Trophoblast cell (in vitro differentiated cells and primary cell): ENCODE measurements around the gene TMEM134.

Experiments
- DNase-seq, 2 donors: peaks; one replicate each; pipeline ENCODE4 v3.0.0-alpha.2; 2016
- H2AFZ ChIP-seq: 2 replicates; pipeline ENCODE4 v1.6.1; 2013; ENCODE audit warnings: low read length, moderate library complexity, mild to moderate bottlenecking; ENCODE audit not compliant: insufficient read depth, poor library complexity
- H2AK5ac ChIP-seq: 2 replicates; pipeline ENCODE4 v1.6.1; 2013; ENCODE audit warnings: mild to moderate bottlenecking, low read length
- H2BK120ac ChIP-seq: 2 replicates; pipeline ENCODE4 v1.6.1; 2013; ENCODE audit warnings: low read length, mild to moderate bottlenecking, moderate library complexity; ENCODE audit not compliant: insufficient read depth, poor library complexity
- H2BK12ac ChIP-seq: 2 replicates; pipeline ENCODE4 v1.6.1; 2013; ENCODE audit warnings: mild to moderate bottlenecking, low read length, moderate library complexity
- H2BK5ac ChIP-seq: 2 replicates; pipeline ENCODE4 v1.6.1; 2013; ENCODE audit warnings: low read length, low read depth, moderate library complexity, mild to moderate bottlenecking; ENCODE audit not compliant: poor library complexity
- H3K14ac ChIP-seq: 2 replicates; pipeline ENCODE4 v1.6.1; 2013; ENCODE audit warnings: mild to moderate bottlenecking, low read length
- H3K18ac ChIP-seq: 2 replicates; pipeline ENCODE4 v1.6.1; 2013; ENCODE audit warnings: mild to moderate bottlenecking, low read length
- H3K23ac ChIP-seq: 2 replicates; pipeline ENCODE4 v1.6.1; 2013; ENCODE audit warnings: low read length
- H3K27ac ChIP-seq: 2 replicates; pipeline ENCODE4 v1.5.1; 2013; ENCODE audit warnings: low read depth, mild to moderate bottlenecking, inconsistent platforms, low read length, moderate library complexity
- H3K27me3 ChIP-seq: 2 replicates; pipeline ENCODE4 v1.6.1; 2013; ENCODE audit warnings: inconsistent platforms, mild to moderate bottlenecking, low read length, moderate library complexity; ENCODE audit not compliant: insufficient read depth
- H3K36me3 ChIP-seq, 2 experiments: 1 replicate in 1 of 2; 2 replicates in 1 of 2; pipeline ENCODE4 v1.6.1; 2013; ENCODE audit warnings: low read length in 2 of 2, mild to moderate bottlenecking in 2 of 2, moderate library complexity in 1 of 2; ENCODE audit not compliant: insufficient read depth in 2 of 2, control insufficient read depth in 1 of 2
- H3K4ac ChIP-seq: 2 replicates; pipeline ENCODE4 v1.6.1; 2013; ENCODE audit warnings: low read depth, mild to moderate bottlenecking, low read length, moderate library complexity
- H3K4me1 ChIP-seq, 2 experiments: 1 replicate in 1 of 2; 2 replicates in 1 of 2; pipeline ENCODE4 v1.6.1; 2013; ENCODE audit warnings: low read length in 2 of 2, mild to moderate bottlenecking in 2 of 2, moderate library complexity in 1 of 2; ENCODE audit not compliant: insufficient read depth in 2 of 2, control insufficient read depth in 1 of 2
- H3K4me2 ChIP-seq: 2 replicates; pipeline ENCODE4 v1.6.1; 2013; ENCODE audit warnings: inconsistent platforms, mild to moderate bottlenecking, low read length, moderate library complexity
- H3K4me3 ChIP-seq: 2 replicates; pipeline ENCODE4 v1.5.1; 2013; ENCODE audit warnings: mild to moderate bottlenecking, low read depth, low read length, inconsistent platforms
- H3K79me1 ChIP-seq: one replicate; pipeline ENCODE4 v1.6.1; 2013; ENCODE audit warnings: low read length
- H3K79me2 ChIP-seq: 2 replicates; pipeline ENCODE4 v1.6.1; 2013; ENCODE audit warnings: low read length, mild to moderate bottlenecking; ENCODE audit not compliant: control insufficient read depth, insufficient read depth, poor library complexity
- H3K9ac ChIP-seq: 2 replicates; pipeline ENCODE4 v1.6.1; 2013; ENCODE audit warnings: mild to moderate bottlenecking, low read length
- H3K9me3 ChIP-seq: 2 replicates; pipeline ENCODE4 v1.6.1; 2013; ENCODE audit warnings: low read depth, mild to moderate bottlenecking, control low read depth, inconsistent platforms, low read length; ENCODE audit not compliant: insufficient read depth
- H4K12ac ChIP-seq: 2 replicates; pipeline ENCODE4 v1.6.1; 2013; ENCODE audit warnings: low read depth, mild to moderate bottlenecking, low read length, moderate library complexity
- H4K8ac ChIP-seq: 2 replicates; pipeline ENCODE4 v1.6.1; 2013; ENCODE audit warnings: low read depth, mild to moderate bottlenecking, low read length, moderate library complexity
- H4K91ac ChIP-seq: one replicate; pipeline ENCODE4 v1.6.1; 2013; ENCODE audit warnings: low read depth, mild to moderate bottlenecking, low read length, moderate library complexity
- WGBS: extraction: QIAGEN DNeasy Blood & Tissue Kit; methylation state at CpG from one replicate; pipeline ENCODE4 v1.1.7; 2013; ENCODE audit warnings: missing lambda C conversion rate; ENCODE audit not compliant: insufficient read length, insufficient coverage; ENCODE audit errors: extremely low coverage; 5-methylcytosine and 5-hydroxymethylcytosine counted together

The TMEM134 gene

DNA sequence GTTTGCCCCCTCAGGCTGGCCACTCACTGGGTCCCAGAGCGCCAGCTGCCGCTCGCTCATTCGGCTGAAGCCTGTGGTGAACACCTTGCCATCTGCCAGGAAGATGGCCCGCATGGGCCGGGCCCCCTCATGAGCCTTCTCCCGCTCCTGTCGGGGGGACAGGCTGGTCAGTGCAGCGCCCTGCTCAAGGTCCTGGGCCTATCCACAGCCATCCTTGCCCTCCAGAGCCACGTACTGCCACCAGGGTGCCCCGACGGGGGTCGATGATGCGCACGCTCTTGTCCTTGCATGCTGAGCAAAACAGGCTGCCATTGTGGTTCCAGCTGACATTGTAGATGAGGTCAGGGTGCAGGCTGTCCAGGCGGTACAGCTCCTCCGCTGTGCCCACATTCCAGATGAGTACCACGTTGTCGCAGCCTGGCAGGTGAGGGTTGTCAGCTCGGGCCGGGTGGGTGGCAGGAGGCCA, 27.9 kb downstream of the TMEM134 start:
- Histone ChIP-seq H3K4me1 (peaks cover 14 to 22% of the 10 kb centered on the region in 2 experiments), H3K79me2 (peaks cover 7% of the 10 kb centered on the region), H4K12ac (no peak overlapping the region), H2AK5ac (no peak overlapping the region), H2BK120ac (no peak overlapping the region), H3K18ac (no peak overlapping the region), H3K4ac (no peak overlapping the region), H3K79me1 (peaks cover 14% of the 10 kb centered on the region), H3K36me3 (peaks cover 41 to 47% of the 10 kb centered on the region in 2 experiments), H3K27me3 (no peaks in the 10 kb centered on the region), H3K9me3 (no peaks in the 10 kb centered on the region), H2BK5ac (no peak overlapping the region), H4K91ac (no peak overlapping the region), H3K23ac (no peak overlapping the region), H3K4me3 (no peak overlapping the region), H2BK12ac (no peak overlapping the region), H3K27ac (no peak overlapping the region), H3K9ac (no peak overlapping the region), H3K4me2 (no peak overlapping the region), H3K14ac (no peak overlapping the region), H2AFZ (no peak overlapping the region), H4K8ac (no peak overlapping the region)
- DNase-seq, result no peak
- no CpG with 5 or more reads among the region's 21 CpGs for WGBS

GRCh38 chr11:67440229-67441097, 28.6 kb downstream of the TMEM134 start:
- no peak overlapping the region for H4K12ac ChIP-seq
- H2BK12ac ChIP-seq, result no peak overlapping the region
- H2AFZ ChIP-seq, result no peak overlapping the region
- H3K36me3 ChIP-seq, result peaks cover 46 to 54% of the 10 kb centered on the region in 2 experiments
- H3K4me1 ChIP-seq, result peaks cover 17 to 29% of the 10 kb centered on the region in 2 experiments
- peaks cover 7% of the 10 kb centered on the region for H3K79me2 ChIP-seq
- no peak for DNase-seq
- no peak overlapping the region for H3K14ac ChIP-seq
- no peak overlapping the region for H4K8ac ChIP-seq
- no peak overlapping the region for H3K9ac ChIP-seq
- no peak overlapping the region for H3K4ac ChIP-seq
- no peak overlapping the region for H3K4me2 ChIP-seq
- H3K4me3 ChIP-seq, result no peak overlapping the region
- H3K27me3 ChIP-seq, result no peaks in the 10 kb centered on the region
- no peak overlapping the region for H4K91ac ChIP-seq
- no peak overlapping the region for H2BK5ac ChIP-seq
- H2AK5ac ChIP-seq, result no peak overlapping the region
- H3K23ac ChIP-seq, result no peak overlapping the region
- no peak overlapping the region for H3K18ac ChIP-seq
- H3K9me3 ChIP-seq, result no peaks in the 10 kb centered on the region
- WGBS, result no CpG with 5 or more reads among the region's 17 CpGs
- no peak overlapping the region for H3K27ac ChIP-seq
- no peak overlapping the region for H2BK120ac ChIP-seq
- peaks cover 16% of the 10 kb centered on the region for H3K79me1 ChIP-seq

- Histone ChIP-seq H3K9me3 (no peaks in the 10 kb centered on the region), H4K8ac (no peak overlapping the region), H3K36me3 (peaks cover 55 to 63% of the 10 kb centered on the region in 2 experiments), H3K4me3 (no peak overlapping the region), H3K9ac (no peak overlapping the region), H3K79me2 (peaks cover 7% of the 10 kb centered on the region), H3K4me1 (peaks cover 17 to 32% of the 10 kb centered on the region in 2 experiments), H3K14ac (no peak overlapping the region), H2AFZ (no peak overlapping the region), H4K91ac (no peak overlapping the region), H3K4ac (no peak overlapping the region), H4K12ac (no peak overlapping the region), H2BK5ac (no peak overlapping the region), H3K79me1 (peaks cover 16% of the 10 kb centered on the region), H3K18ac (no peak overlapping the region), H3K23ac (no peak overlapping the region), H3K27ac (no peak overlapping the region), H3K4me2 (no peak overlapping the region), H2BK12ac (no peak overlapping the region), H3K27me3 (no peaks in the 10 kb centered on the region), H2BK120ac (no peak overlapping the region), H2AK5ac (no peak overlapping the region)
- no CpG with 5 or more reads among the region's 31 CpGs for WGBS
- no peak for DNase-seq
These were observed 29.5 kb downstream of the TMEM134 start for GRCh38 chr11:67439321-67440228.

- Histone ChIP-seq H3K36me3 (peaks cover 68 to 75% of the 10 kb centered on the region in 2 experiments), H2BK120ac (no peak overlapping the region), H3K27ac (no peak overlapping the region), H3K18ac (no peak overlapping the region), H3K4me2 (no peak overlapping the region), H2BK5ac (no peak overlapping the region), H3K79me2 (peaks cover 7% of the 10 kb centered on the region), H3K4me1 (peaks cover 17 to 32% of the 10 kb centered on the region in 2 experiments), H3K14ac (no peak overlapping the region), H4K8ac (no peak overlapping the region), H4K12ac (no peak overlapping the region), H3K23ac (no peak overlapping the region), H3K4me3 (no peak overlapping the region), H3K79me1 (peaks cover 14% of the 10 kb centered on the region), H3K27me3 (no peaks in the 10 kb centered on the region), H3K4ac (no peak overlapping the region), H2AFZ (no peak overlapping the region), H2BK12ac (no peak overlapping the region), H2AK5ac (no peak overlapping the region), H3K9ac (no peak overlapping the region), H3K9me3 (no peaks in the 10 kb centered on the region), H4K91ac (no peak overlapping the region)
- DNase-seq, result peak; percentile 83 to 84
- no CpG with 5 or more reads among the region's 41 CpGs for WGBS
These were observed 30.7 kb downstream of the TMEM134 start for GRCh38 chr11:67438158-67438902.
